Stimulated activated CD8-positive, alpha-beta memory T cell treated with anti-CD3 and anti-CD28 coated beads, Interleukin-15, amount 100 ng/mL, for 1 hour (primary cell): ENCODE data around the gene ZNHIT6.

Experiments used
- DNase-seq: peaks from one replicate; pipeline ENCODE4 v3.0.0-alpha.2; 2020; ENCODE audit warnings: low read depth

The ZNHIT6 gene

GRCh38 chr1:85617633-85618100 is 90.6 kb downstream of the ZNHIT6 start:
- no peak for DNase-seq

- no peak for DNase-seq
These were observed 91.5 kb downstream of the ZNHIT6 start for GRCh38 chr1:85616736-85617135.

GRCh38 chr1:85616364-85616705 is 91.9 kb downstream of the ZNHIT6 start:
- no peak for DNase-seq

- no peak for DNase-seq
These were observed 92.5 kb downstream of the ZNHIT6 start for GRCh38 chr1:85615586-85616363.

- DNase-seq, result no peak
These were observed 95.4 kb downstream of the ZNHIT6 start for GRCh38 chr1:85612704-85613361.

GRCh38 chr1:85611856-85612255 is 96.4 kb downstream of the ZNHIT6 start:
- no peak for DNase-seq

- no peak for DNase-seq
These were observed 96.8 kb downstream of the ZNHIT6 start for GRCh38 chr1:85611425-85611824.

- no peak for DNase-seq
These were observed 98.3 kb downstream of the ZNHIT6 start for GRCh38 chr1:85609976-85610375.

GRCh38 chr1:85608851-85609250 is 99.4 kb downstream of the ZNHIT6 start:
- no peak for DNase-seq

GRCh38 chr1:85607921-85608265 is 100.3 kb downstream of the ZNHIT6 start:
- DNase-seq, result no peak

- DNase-seq, result no peak
These were observed 100.9 kb downstream of the ZNHIT6 start for GRCh38 chr1:85607126-85607920.

- no peak for DNase-seq
These were observed 101.8 kb downstream of the ZNHIT6 start for GRCh38 chr1:85606414-85606800.

GRCh38 chr1:85605484-85606413 is 102.5 kb downstream of the ZNHIT6 start:
- no peak for DNase-seq

GRCh38 chr1:85604298-85604997 is 103.8 kb downstream of the ZNHIT6 start:
- no peak for DNase-seq

GRCh38 chr1:85603086-85603880 is 105.0 kb downstream of the ZNHIT6 start:
- DNase-seq, result no peak

- no peak for DNase-seq
These were observed 105.7 kb downstream of the ZNHIT6 start for GRCh38 chr1:85602571-85602970.

- DNase-seq, result no peak
These were observed 106.3 kb downstream of the ZNHIT6 start for GRCh38 chr1:85601901-85602300.

GRCh38 chr1:85599681-85600080 is 108.6 kb downstream of the ZNHIT6 start:
- no peak for DNase-seq
